ENCODE data around the gene XIRP2. TPM values are rescaled to one million over a fixed set of nuclear protein-coding genes. Genes with fewer than 3 reads are reported as not detected.

Gene XIRP2
- total and polyA plus RNA-seq, 2 of the 8 experiments (the other 6 are each of a cell fraction or from before 2014, with no cell fraction given) = 0.11 TPM; not detected in 1

GRCh38 chr2:167293172-167293781 lies 405.0 kb downstream of the XIRP2 start:
- CTCF ChIA-PET (ENCODE audit: partially characterized antibody) = interaction anchor here (0.6 to 2.8 kb wide), 8 partner anchors 10 to 606 kb away, joined by 3 to 15 read pairs (median 3); no protein-coding TSS in a partner anchor
- H2BK12ac ChIP-seq (ENCODE audit: low read depth, low read length) = no peak overlapping the region
- H3K27ac ChIP-seq (ENCODE audit: low read depth, low read length) = no peak overlapping the region
- peak in 1 of 2 experiments; percentile 78; a peak in 2 of 4 replicates for TF ChIP-seq HDAC2 (IDR thresholded peaks at IDR 0.05; ENCODE audit: borderline replicate concordance in 1 of 2, low read depth in 2 of 2, low read length in 2 of 2)
- TF ChIP-seq, protein P1, sequence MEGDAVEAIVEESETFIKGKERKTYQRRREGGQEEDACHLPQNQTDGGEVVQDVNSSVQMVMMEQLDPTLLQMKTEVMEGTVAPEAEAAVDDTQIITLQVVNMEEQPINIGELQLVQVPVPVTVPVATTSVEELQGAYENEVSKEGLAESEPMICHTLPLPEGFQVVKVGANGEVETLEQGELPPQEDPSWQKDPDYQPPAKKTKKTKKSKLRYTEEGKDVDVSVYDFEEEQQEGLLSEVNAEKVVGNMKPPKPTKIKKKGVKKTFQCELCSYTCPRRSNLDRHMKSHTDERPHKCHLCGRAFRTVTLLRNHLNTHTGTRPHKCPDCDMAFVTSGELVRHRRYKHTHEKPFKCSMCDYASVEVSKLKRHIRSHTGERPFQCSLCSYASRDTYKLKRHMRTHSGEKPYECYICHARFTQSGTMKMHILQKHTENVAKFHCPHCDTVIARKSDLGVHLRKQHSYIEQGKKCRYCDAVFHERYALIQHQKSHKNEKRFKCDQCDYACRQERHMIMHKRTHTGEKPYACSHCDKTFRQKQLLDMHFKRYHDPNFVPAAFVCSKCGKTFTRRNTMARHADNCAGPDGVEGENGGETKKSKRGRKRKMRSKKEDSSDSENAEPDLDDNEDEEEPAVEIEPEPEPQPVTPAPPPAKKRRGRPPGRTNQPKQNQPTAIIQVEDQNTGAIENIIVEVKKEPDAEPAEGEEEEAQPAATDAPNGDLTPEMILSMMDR (IDR thresholded peaks at IDR 0.05; ENCODE audit: control extremely low read depth in 1 of 3, insufficient read depth in 1 of 3, low read depth in 1 of 3, low read length in 3 of 3) = no peak
- no peak for TF ChIP-seq CHD2 (IDR thresholded peaks at IDR 0.05; ENCODE audit: low read length)
- TF ChIP-seq CBX5 (IDR thresholded peaks at IDR 0.05; ENCODE audit: low read depth, low read length) = no peak

More at GRCh38 chr2:167293172-167293781, 405.0 kb downstream of the XIRP2 start:
- no peaks in the 10 kb centered on the region for H3K9me3 ChIP-seq (ENCODE audit: insufficient read depth in 2 of 2, low read depth in 1 of 2, low read length in 1 of 2)
- H3K56ac ChIP-seq (replicated peaks; ENCODE audit: insufficient read length, low read depth, low read length) = no peak overlapping the region
- no peak overlapping the region for H2BK120ac ChIP-seq (replicated peaks; ENCODE audit: low read depth, low read length)
- peaks cover 16% of the 10 kb centered on the region for H3K23me2 ChIP-seq (ENCODE audit: low read depth, low read length)
- POLR2A ChIA-PET (ENCODE audit: partially characterized antibody) = interaction anchor here (1.1 to 3.3 kb wide), 7 partner anchors 9 to 45 kb away, joined by 3 to 21 read pairs (median 3); no protein-coding TSS in a partner anchor
- no peak overlapping the region for H2BK20ac ChIP-seq (ENCODE audit: low read length)
- no peak overlapping the region for H4K5ac ChIP-seq (ENCODE audit: insufficient read length, low read depth, low read length)
- no peak overlapping the region; the same call in 1 of the 2 replicates for H2BK15ac ChIP-seq (ENCODE audit: low read length)
- peaks cover 7 to 50% of the 10 kb centered on the region in 2 experiments for H3K79me2 ChIP-seq (ENCODE audit: control insufficient read depth in 1 of 2, insufficient read depth in 2 of 2, low read length in 2 of 2)
- peaks cover 6 to 8% of the 10 kb centered on the region in 2 experiments for H4K20me1 ChIP-seq (replicated peaks in 1 of 2; ENCODE audit: control insufficient read depth in 1 of 2, insufficient read depth in 2 of 2, low read length in 2 of 2)
- peak overlapping the region; percentile 91 to 94 for H3K4me2 ChIP-seq (ENCODE audit: insufficient read depth in 1 of 2, low read depth in 2 of 2, low read length in 2 of 2)
- H2AK5ac ChIP-seq (ENCODE audit: low read depth, low read length) = no peak overlapping the region
- H3K36me3 ChIP-seq (ENCODE audit: control insufficient read depth in 2 of 4, insufficient read depth in 4 of 4, low read length in 3 of 4) = no peaks in the 10 kb centered on the region
- H4K8ac ChIP-seq (ENCODE audit: extremely low read depth, insufficient read depth, low read length) = peak overlapping the region; percentile 43; the same call in 1 of the 2 replicates
- H3K79me1 ChIP-seq (ENCODE audit: low read depth, low read length) = no peaks in the 10 kb centered on the region
- H4K91ac ChIP-seq (replicated peaks; ENCODE audit: insufficient read length, low read length) = peak overlapping the region; percentile 85
- H3K4ac ChIP-seq (replicated peaks; ENCODE audit: insufficient read length, low read depth, low read length) = no peak overlapping the region
- no peak overlapping the region for H3K23ac ChIP-seq (ENCODE audit: insufficient read length)
- no peak overlapping the region for H2AFZ ChIP-seq (ENCODE audit: low read length)
- H3K14ac ChIP-seq (ENCODE audit: insufficient read length) = no peak overlapping the region
- DNase-seq (ENCODE audit: low read depth in 1 of 2, low spot score in 2 of 2) (peak in 1 of 2 experiments; percentile 66), FAIRE-seq (no peak)
- H3K18ac ChIP-seq (ENCODE audit: extremely low read depth, low read length) = peak overlapping the region; percentile 51; the same call in 1 of the 2 replicates
- H3K27me3 ChIP-seq (replicated peaks in 1 of 4; ENCODE audit: control insufficient read depth in 3 of 4, extremely low read depth in 1 of 4, insufficient read depth in 3 of 4, low read length in 3 of 4) = no peaks in the 10 kb centered on the region
- H3K4me3 ChIP-seq (ENCODE audit: extremely low read depth in 1 of 4, insufficient read depth in 2 of 4, low read depth in 3 of 4, low read length in 4 of 4) = peak overlapping the region; percentile 79 to 84 (median 80)
- peak overlapping the region; percentile 75; the same call in 1 of the 2 replicates for H2BK5ac ChIP-seq (ENCODE audit: low read depth, low read length)
- peaks cover 0 to 7% (median 4%) of the 10 kb centered on the region in 4 experiments; a peak in 5 of 7 replicates for H3K4me1 ChIP-seq (replicated peaks in 1 of 4; ENCODE audit: control insufficient read depth in 3 of 4, insufficient read depth in 4 of 4, low read length in 3 of 4)
- 2% methylated on average over 46 of the region's 68 CpGs; no CpG with 5 or more reads in 1 of the 2 experiments for WGBS, 2 experiments (ENCODE audit: extremely low coverage in 1 of 2, insufficient coverage in 1 of 2, insufficient read length in 1 of 2, insufficient replicate concordance in 2 of 2, low coverage in 1 of 2, low lambda C conversion rate in 2 of 2, missing lambda C conversion rate in 1 of 2)
- H3K9ac ChIP-seq (replicated peaks in 1 of 4; ENCODE audit: extremely low read depth in 1 of 4, low read depth in 3 of 4, low read length in 3 of 4) = peak overlapping the region; percentile 15 to 58 (median 35); a peak in 6 of 7 replicates

All from H1 (cell line).